ENCODE results near the gene RNH1. TPM values are rescaled to one million over a fixed set of nuclear protein-coding genes. Genes with fewer than 3 reads are reported as not detected.

The RNH1 gene
- total and polyA plus RNA-seq, 10 of the 15 experiments (the other 5 are each of a cell fraction or from before 2014, with no cell fraction given) = 2.3 to 162 (median 72.1) TPM

GRCh38 chr11:536841-537621 lies 30.0 kb upstream of the RNH1 start, which contains the start of gene LRRC56:
Gene LRRC56 (plus strand): TSS chr11:537527. CDS start chr11:540685, 3,158 bp downstream.
- ChIA-PET SMC1A (ENCODE audit: uncharacterized antibody, unreplicated experiment) (no interaction called here), CTCF (interaction anchor here (1.4 to 1.5 kb wide), 3 partner anchors 18 to 88 kb away, joined by 3 to 8 read pairs (median 7); no protein-coding TSS in a partner anchor), RAD21 (ENCODE audit: unreplicated experiment) (interaction anchor here (0.8 to 1.8 kb wide), 4 partner anchors 18 to 79 kb away, joined by 3 to 7 read pairs (median 6); partner anchors contain the start of genes IRF7, PHRF1 and RNH1), POLR2A (interaction anchor here (0.8 to 2.5 kb wide), 7 partner anchors 8 to 221 kb away, joined by 3 to 15 read pairs (median 4); partner anchors contain the start of gene PHRF1)
- FAIRE-seq (peak; percentile 56), DNase-seq (ENCODE audit: low read depth, low spot score) (peak; percentile 79), ATAC-seq (peak; percentile 75)
- H3K9me3 ChIP-seq (replicated peaks; ENCODE audit: control insufficient read depth, insufficient read depth, low read length) = no peaks in the 10 kb centered on the region
- peaks cover 4% of the 10 kb centered on the region; the same call in 1 of the 2 replicates for H4K20me1 ChIP-seq (ENCODE audit: control insufficient read depth, insufficient read depth)
- WGBS (ENCODE audit: insufficient coverage, insufficient replicate concordance, low lambda C conversion rate, missing lambda C conversion rate) = 1% methylated on average over 85 of the region's 93 CpGs
- H3K9ac ChIP-seq (ENCODE audit: control insufficient read depth, insufficient read depth, low read length) = peak within 1 kb of the TSS; percentile 66
- TSS peak; percentile 67 for BruUV-seq (replicated peaks)
- H3K4me3 ChIP-seq = peak within 1 kb of the TSS; percentile 75
- peaks cover 0 to 9% of the 10 kb centered on the region in 2 experiments; a peak in 3 of 4 replicates for H3K36me3 ChIP-seq (ENCODE audit: control insufficient read depth in 2 of 2, insufficient read depth in 2 of 2, low read length in 1 of 2)
- H3K4me2 ChIP-seq (ENCODE audit: control insufficient read depth, insufficient read depth) = peak within 1 kb of the TSS; percentile 100
- peaks cover 28% of the 10 kb centered on the region for H3K4me1 ChIP-seq (ENCODE audit: control insufficient read depth, insufficient read depth, low read length)
- peak within 1 kb of the TSS; percentile 79 for H3K27ac ChIP-seq (ENCODE audit: control insufficient read depth, insufficient read depth)
- intact Hi-C loops (cut with micrococcal nuclease; ENCODE audit: unreplicated experiment) = loop anchor here (2.0 kb wide), 1 partner anchor 30 kb away; the partner anchor contains the start of gene RNH1
- H3K27me3 ChIP-seq (replicated peaks in 1 of 2; ENCODE audit: control insufficient read depth in 2 of 2, insufficient read depth in 2 of 2, low read length in 1 of 2) = no peaks in the 10 kb centered on the region
- peaks cover 16% of the 10 kb centered on the region for H3K79me2 ChIP-seq (ENCODE audit: control insufficient read depth, insufficient read depth, low read length)
- in situ Hi-C loops (cut with MboI) = no loop called here
- H2AFZ ChIP-seq (ENCODE audit: control insufficient read depth, low read depth, low read length) = peak within 1 kb of the TSS; percentile 89
- TF ChIP-seq ZNF207 (IDR thresholded peaks at IDR 0.05; ENCODE audit: borderline replicate concordance) (peak; percentile 66; the same call in 1 of the 2 replicates), KLF5 (IDR thresholded peaks at IDR 0.05; ENCODE audit: partially characterized antibody) (peak; percentile 50), ATF3 (IDR thresholded peaks at IDR 0.05; ENCODE audit: borderline replicate concordance, extremely low read depth, low read depth, low read length) (peak; percentile 65; the same call in 1 of the 2 replicates), ZNF687 (IDR thresholded peaks at IDR 0.05) (peak; percentile 83), MTA2 (IDR thresholded peaks at IDR 0.05; ENCODE audit: low read depth) (0 out of 2 replicates have a peak, but pooled peaks have one; percentile 31), LARP7 (IDR thresholded peaks at IDR 0.05) (no peak; the same call in none of the 2 replicates), RUNX3 (IDR thresholded peaks at IDR 0.05; ENCODE audit: low read length) (peak; percentile 42; the same call in 1 of the 2 replicates), ATF7 (IDR thresholded peaks at IDR 0.05; ENCODE audit: low read depth) (0 out of 2 replicates have a peak, but pooled peaks have one; percentile 11), SMC3 (IDR thresholded peaks at IDR 0.05; ENCODE audit: borderline replicate concordance, low read length) (no peak), PAX5 (IDR thresholded peaks at IDR 0.05; ENCODE audit: borderline replicate concordance, low read depth, low read length) (peak; percentile 56), ESRRA (IDR thresholded peaks at IDR 0.05; ENCODE audit: low read length) (no peak)
- TF ChIP-seq, protein P1, sequence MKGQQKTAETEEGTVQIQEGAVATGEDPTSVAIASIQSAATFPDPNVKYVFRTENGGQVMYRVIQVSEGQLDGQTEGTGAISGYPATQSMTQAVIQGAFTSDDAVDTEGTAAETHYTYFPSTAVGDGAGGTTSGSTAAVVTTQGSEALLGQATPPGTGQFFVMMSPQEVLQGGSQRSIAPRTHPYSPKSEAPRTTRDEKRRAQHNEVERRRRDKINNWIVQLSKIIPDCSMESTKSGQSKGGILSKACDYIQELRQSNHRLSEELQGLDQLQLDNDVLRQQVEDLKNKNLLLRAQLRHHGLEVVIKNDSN (IDR thresholded peaks at IDR 0.05; ENCODE audit: borderline replicate concordance, extremely low read length, insufficient read depth, low read depth, low read length) = peak; percentile 86
- TF ChIP-seq, protein P2, sequence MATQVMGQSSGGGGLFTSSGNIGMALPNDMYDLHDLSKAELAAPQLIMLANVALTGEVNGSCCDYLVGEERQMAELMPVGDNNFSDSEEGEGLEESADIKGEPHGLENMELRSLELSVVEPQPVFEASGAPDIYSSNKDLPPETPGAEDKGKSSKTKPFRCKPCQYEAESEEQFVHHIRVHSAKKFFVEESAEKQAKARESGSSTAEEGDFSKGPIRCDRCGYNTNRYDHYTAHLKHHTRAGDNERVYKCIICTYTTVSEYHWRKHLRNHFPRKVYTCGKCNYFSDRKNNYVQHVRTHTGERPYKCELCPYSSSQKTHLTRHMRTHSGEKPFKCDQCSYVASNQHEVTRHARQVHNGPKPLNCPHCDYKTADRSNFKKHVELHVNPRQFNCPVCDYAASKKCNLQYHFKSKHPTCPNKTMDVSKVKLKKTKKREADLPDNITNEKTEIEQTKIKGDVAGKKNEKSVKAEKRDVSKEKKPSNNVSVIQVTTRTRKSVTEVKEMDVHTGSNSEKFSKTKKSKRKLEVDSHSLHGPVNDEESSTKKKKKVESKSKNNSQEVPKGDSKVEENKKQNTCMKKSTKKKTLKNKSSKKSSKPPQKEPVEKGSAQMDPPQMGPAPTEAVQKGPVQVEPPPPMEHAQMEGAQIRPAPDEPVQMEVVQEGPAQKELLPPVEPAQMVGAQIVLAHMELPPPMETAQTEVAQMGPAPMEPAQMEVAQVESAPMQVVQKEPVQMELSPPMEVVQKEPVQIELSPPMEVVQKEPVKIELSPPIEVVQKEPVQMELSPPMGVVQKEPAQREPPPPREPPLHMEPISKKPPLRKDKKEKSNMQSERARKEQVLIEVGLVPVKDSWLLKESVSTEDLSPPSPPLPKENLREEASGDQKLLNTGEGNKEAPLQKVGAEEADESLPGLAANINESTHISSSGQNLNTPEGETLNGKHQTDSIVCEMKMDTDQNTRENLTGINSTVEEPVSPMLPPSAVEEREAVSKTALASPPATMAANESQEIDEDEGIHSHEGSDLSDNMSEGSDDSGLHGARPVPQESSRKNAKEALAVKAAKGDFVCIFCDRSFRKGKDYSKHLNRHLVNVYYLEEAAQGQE (IDR thresholded peaks at IDR 0.05; ENCODE audit: low read depth, low read length) = no peak
